HepG2 (cell line): ENCODE data around the gene C19orf44.

ENCODE experiments used
- BRF2 ChIP-seq: sonication (generic); formaldehyde crosslinking; IDR thresholded peaks from 2 replicates; pipeline ENCODE4 v1.8.1; 2022; ENCODE audit warnings: mild to moderate bottlenecking, missing genetic modification reagents
- CTCF ChIP-seq: sonication (generic); formaldehyde crosslinking; IDR thresholded peaks from 2 replicates; pipeline ENCODE4 v1.5.0; 2020; ENCODE audit warnings: mild to moderate bottlenecking, missing genetic modification reagents, moderate library complexity
- ETS1 ChIP-seq: sonication (generic); formaldehyde crosslinking; IDR thresholded peaks from 2 replicates; pipeline ENCODE4 v1.4.0; 2020; ENCODE audit warnings: missing genetic modification reagents
- POLR2A ChIP-seq, 2 experiments: IDR thresholded peaks; 2 replicates each; pipeline ENCODE4 v1.6.1; 2011; ENCODE audit warnings: low read depth in 2 of 2, low read length in 2 of 2, mild to moderate bottlenecking in 1 of 2, moderate library complexity in 1 of 2; ENCODE audit not compliant: insufficient read depth in 1 of 2
- ZNF281 ChIP-seq: sonication (generic); formaldehyde crosslinking; IDR thresholded peaks from 2 replicates; pipeline ENCODE4 v1.4.0; 2020; ENCODE audit warnings: missing genetic modification reagents, borderline replicate concordance

- no peak for TF ChIP-seq POLR2A (IDR thresholded peaks at IDR 0.05; ENCODE audit: insufficient read depth in 1 of 2, low read depth in 2 of 2, low read length in 2 of 2)
- no peak for TF ChIP-seq CTCF
- no peak for TF ChIP-seq ZNF281 (CRISPR knock-in tag)
- no peak for TF ChIP-seq ETS1 (CRISPR knock-in tag)
- TF ChIP-seq BRF2 (CRISPR knock-in tag): no peak
Observed at GRCh38 chr19:16536130-16536529, 39.9 kb downstream of the C19orf44 start.
